SK-N-SH (cell line): ENCODE data around the gene PTPRC. TPM values are rescaled to one million over a fixed set of nuclear protein-coding genes. Genes with fewer than 3 reads are reported as not detected.

Experiments used
- CTCF ChIA-PET: fragments of 300-600, 350-600 bp; formaldehyde crosslinking; extraction: SDS; loops from one replicate; lab custom pipeline; 2021; lab: Yijun Ruan, JAX
- POLR2A ChIA-PET: fragments of 350-600 bp; sonication (Branson Sonifier 250); formaldehyde crosslinking; extraction: SDS; loops from one replicate; lab custom pipeline; 2020; ENCODE audit warnings: antibody characterized with exemption, inconsistent platforms; lab: Yijun Ruan, JAX
- DNase-seq: peaks from one replicate; pipeline ENCODE4 v3.0.0; 2012
- H2AFZ ChIP-seq: fragments of 200-600 bp; sonication (generic); 2 replicates; pipeline ENCODE4 v1.8.1; 2016; ENCODE audit warnings: antibody characterized with exemption, mild to moderate bottlenecking, low read depth
- H3F3A ChIP-seq: fragments of 200-600 bp; sonication (generic); replicated peaks from 2 replicates; pipeline ENCODE3; 2016; ENCODE audit warnings: antibody characterized with exemption, mild to moderate bottlenecking; ENCODE audit not compliant: insufficient read depth
- H3K27ac ChIP-seq, 2 experiments: fragments of 200-500 bp in 1 of 2; fragments of 200-600 bp in 1 of 2; sonication (Bioruptor generic) in 1 of 2; sonication (generic), shearing (Covaris generic) in 1 of 2; 2 replicates each; pipeline versions ENCODE4 v1.5.1 to v1.6.1; 2014 to 2016; ENCODE audit warnings: low read depth in 2 of 2, inconsistent platforms in 1 of 2, low read length in 1 of 2, mild to moderate bottlenecking in 1 of 2, mixed read lengths in 1 of 2
- H3K27me3 ChIP-seq: fragments of 200-600 bp; sonication (generic), shearing (Covaris generic); 2 replicates; pipeline ENCODE4 v1.6.1; 2016; ENCODE audit warnings: mixed run types; ENCODE audit not compliant: insufficient read depth
- H3K36me3 ChIP-seq, 2 experiments: fragments of 200-500 bp in 1 of 2; fragments of 200-600 bp in 1 of 2; sonication (Bioruptor generic) in 1 of 2; sonication (generic) in 1 of 2; replicated peaks in 1 of 2; 2 replicates each; pipeline versions ENCODE3 to v1.5.1; 2014 to 2016; ENCODE audit warnings: low read length in 1 of 2, mild to moderate bottlenecking in 1 of 2; ENCODE audit not compliant: insufficient read depth in 2 of 2, control insufficient read depth in 1 of 2
- H3K4me1 ChIP-seq, 2 experiments: fragments of 200-500 bp in 1 of 2; fragments of 200-600 bp in 1 of 2; sonication (Bioruptor generic) in 1 of 2; sonication (generic), shearing (Covaris generic) in 1 of 2; 2 replicates each; pipeline versions ENCODE4 v1.5.1 to v1.6.1; 2014 to 2016; ENCODE audit warnings: low read depth in 1 of 2, low read length in 1 of 2, mixed run types in 1 of 2; ENCODE audit not compliant: insufficient read depth in 2 of 2, control insufficient read depth in 1 of 2
- H3K4me2 ChIP-seq: fragments of 200-600 bp; sonication (generic), shearing (Covaris generic); 2 replicates; pipeline ENCODE4 v1.6.1; 2017; ENCODE audit warnings: mixed run types
- H3K4me3 ChIP-seq, 2 experiments: fragments of 200-500 bp in 1 of 2; fragments of 200-600 bp in 1 of 2; sonication (Bioruptor generic) in 1 of 2; sonication (generic), shearing (Covaris generic) in 1 of 2; 2 replicates each; pipeline versions ENCODE4 v1.5.1 to v1.8.1; 2014 to 2016; ENCODE audit warnings: low read depth in 2 of 2, inconsistent platforms in 1 of 2, low read length in 1 of 2, mild to moderate bottlenecking in 1 of 2, mixed read lengths in 1 of 2, moderate library complexity in 1 of 2
- H3K79me2 ChIP-seq: fragments of 200-600 bp; sonication (generic); 2 replicates; pipeline ENCODE4 v1.8.1; 2017; ENCODE audit warnings: mild to moderate bottlenecking; ENCODE audit not compliant: insufficient read depth
- H3K9ac ChIP-seq: fragments of 200-600 bp; sonication (generic); 2 replicates; pipeline ENCODE4 v1.6.1; 2017; ENCODE audit warnings: mixed run types
- H3K9me2 ChIP-seq: fragments of 200-600 bp; sonication (generic); 2 replicates; pipeline ENCODE4 v1.6.1; 2017; ENCODE audit warnings: mixed run types
- H3K9me3 ChIP-seq: fragments of 200-600 bp; sonication (generic); 2 replicates; pipeline ENCODE4 v1.6.1; 2017; ENCODE audit warnings: mixed run types, mild to moderate bottlenecking, moderate library complexity
- H4K20me1 ChIP-seq: fragments of 200-600 bp; sonication (generic); 2 replicates; pipeline ENCODE4 v1.6.1; 2017; ENCODE audit warnings: mild to moderate bottlenecking, mixed run types; ENCODE audit not compliant: insufficient read depth
- FOXJ3 ChIP-seq: sonication (generic); formaldehyde crosslinking; IDR thresholded peaks from 2 replicates; pipeline ENCODE4 v1.5.1; 2020; ENCODE audit warnings: mild to moderate bottlenecking, missing genetic modification reagents
- FOXM1 ChIP-seq: IDR thresholded peaks from 2 replicates; pipeline ENCODE4 v1.4.0; 2012; ENCODE audit warnings: low read depth, mild to moderate bottlenecking
- JUND ChIP-seq: IDR thresholded peaks from 2 replicates; pipeline ENCODE4 v1.4.0; 2012
- NFIC ChIP-seq: IDR thresholded peaks from 2 replicates; pipeline ENCODE4 v1.4.0; 2012; ENCODE audit warnings: borderline replicate concordance
- POLR2AphosphoS5 ChIP-seq: IDR thresholded peaks from 2 replicates; pipeline ENCODE4 v1.6.1; 2012; ENCODE audit warnings: low read depth, low read length
- RAD21 ChIP-seq: IDR thresholded peaks from 2 replicates; pipeline ENCODE4 v1.6.1; 2012; ENCODE audit warnings: mild to moderate bottlenecking, low read length
- RXRA ChIP-seq: IDR thresholded peaks from 2 replicates; pipeline ENCODE4 v1.4.0; 2012; ENCODE audit warnings: low read depth, mild to moderate bottlenecking, borderline replicate concordance
- SIN3A ChIP-seq: IDR thresholded peaks from 2 replicates; pipeline ENCODE4 v1.6.1; 2012; ENCODE audit warnings: low read depth, mild to moderate bottlenecking, low read length, moderate library complexity, borderline replicate concordance
- SMC3 ChIP-seq: IDR thresholded peaks from 2 replicates; pipeline ENCODE4 v1.6.1; 2012; ENCODE audit warnings: low read depth, low read length, improper control_type of control experiment
- TCF12 ChIP-seq: IDR thresholded peaks from 2 replicates; pipeline ENCODE4 v1.4.0; 2012
- WGBS: methylation state at CpG from one replicate; pipeline ENCODE4 v1.1.6; 2017; ENCODE audit warnings: low lambda C conversion rate; 5-methylcytosine and 5-hydroxymethylcytosine counted together
- polyA plus RNA-seq, 3 experiments: library from polyadenylated mRNA; depleted of rRNA; stranded (reverse); fragments of >200 nt; gene quantifications; 2 replicates each; pipeline ENCODE4 v1.2.3, GENCODE V29; 2012
- TF ChIP-seq, protein P1 (sequence below): fragments of 150-350 bp; IDR thresholded peaks from 2 replicates; pipeline ENCODE4 v1.6.1; 2016; ENCODE audit warnings: mild to moderate bottlenecking, low read depth, low read length
- TF ChIP-seq, protein P2 (sequence below): IDR thresholded peaks from 2 replicates; pipeline ENCODE4 v1.4.0; 2012; ENCODE audit warnings: low read depth, borderline replicate concordance
- TF ChIP-seq, protein P3 (sequence below): IDR thresholded peaks from 2 replicates; pipeline ENCODE4 v1.4.0; 2012; ENCODE audit warnings: low read depth
- TF ChIP-seq, protein P4 (sequence below): fragments of 150-350 bp; IDR thresholded peaks from 2 replicates; pipeline ENCODE4 v1.6.1; 2017; ENCODE audit warnings: antibody characterized with exemption, low read length, low read depth, borderline replicate concordance
- TF ChIP-seq, protein P5 (sequence below): fragments of 200-600 bp; sonication (generic); IDR thresholded peaks from 2 replicates; pipeline ENCODE4 v1.6.1; 2017; ENCODE audit warnings: antibody characterized with exemption, mild to moderate bottlenecking, moderate library complexity

The PTPRC gene
- polyA plus RNA-seq, 1 of the 3 experiments (the other 2 are of a cell fraction): 0.03 TPM

DNA sequence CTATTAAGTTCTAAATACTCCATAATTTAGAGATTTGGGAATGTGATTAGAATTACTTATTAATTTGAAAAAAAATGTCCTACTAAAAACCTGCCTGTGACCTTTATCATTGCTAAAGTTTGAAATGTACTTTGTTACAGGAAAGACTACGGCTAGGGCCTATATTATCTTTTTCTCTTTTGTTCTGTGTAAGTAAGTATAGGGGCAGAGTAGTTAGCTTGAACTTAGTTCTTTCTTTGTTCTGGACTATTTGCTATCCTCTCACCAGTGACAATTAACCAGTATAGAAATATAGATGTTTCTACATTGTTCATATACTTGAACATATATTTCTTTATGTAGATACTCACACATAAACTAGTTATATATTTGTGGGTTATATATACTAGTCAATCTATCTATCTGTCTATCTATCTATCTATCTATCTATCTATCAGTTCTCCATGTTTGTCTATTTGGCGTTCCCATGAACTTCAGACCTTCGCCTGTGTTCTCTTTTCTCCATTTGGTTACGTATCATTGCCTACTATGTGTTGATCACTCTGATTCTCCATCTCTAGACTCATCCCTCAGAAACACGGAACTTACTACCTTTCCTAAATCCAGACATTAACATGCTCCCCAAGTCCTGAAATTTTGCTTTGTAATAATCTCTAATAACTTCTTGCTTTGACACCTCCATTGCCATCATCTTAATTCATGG is 3.3 kb downstream of the PTPRC start:
- H3K27me3 ChIP-seq: no peaks in the 10 kb centered on the region
- CTCF ChIA-PET: interaction anchor here (0.6 kb wide), 1 partner anchor 15 kb away, joined by 3 read pairs; no protein-coding TSS in a partner anchor
- H3K4me3 ChIP-seq: no peak overlapping the region
- H3K79me2 ChIP-seq: no peaks in the 10 kb centered on the region
- no peaks in the 10 kb centered on the region for H3K36me3 ChIP-seq
- TF ChIP-seq, protein P1, sequence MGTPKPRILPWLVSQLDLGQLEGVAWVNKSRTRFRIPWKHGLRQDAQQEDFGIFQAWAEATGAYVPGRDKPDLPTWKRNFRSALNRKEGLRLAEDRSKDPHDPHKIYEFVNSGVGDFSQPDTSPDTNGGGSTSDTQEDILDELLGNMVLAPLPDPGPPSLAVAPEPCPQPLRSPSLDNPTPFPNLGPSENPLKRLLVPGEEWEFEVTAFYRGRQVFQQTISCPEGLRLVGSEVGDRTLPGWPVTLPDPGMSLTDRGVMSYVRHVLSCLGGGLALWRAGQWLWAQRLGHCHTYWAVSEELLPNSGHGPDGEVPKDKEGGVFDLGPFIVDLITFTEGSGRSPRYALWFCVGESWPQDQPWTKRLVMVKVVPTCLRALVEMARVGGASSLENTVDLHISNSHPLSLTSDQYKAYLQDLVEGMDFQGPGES: no peak
- TF ChIP-seq TCF12 (no peak), JUND (no peak), FOXJ3 (CRISPR knock-in tag) (no peak), RAD21 (no peak), RXRA (no peak), FOXM1 (no peak), SIN3A (no peak), SMC3 (no peak), POLR2AphosphoS5 (no peak), NFIC (no peak)
- TF ChIP-seq, protein P2, sequence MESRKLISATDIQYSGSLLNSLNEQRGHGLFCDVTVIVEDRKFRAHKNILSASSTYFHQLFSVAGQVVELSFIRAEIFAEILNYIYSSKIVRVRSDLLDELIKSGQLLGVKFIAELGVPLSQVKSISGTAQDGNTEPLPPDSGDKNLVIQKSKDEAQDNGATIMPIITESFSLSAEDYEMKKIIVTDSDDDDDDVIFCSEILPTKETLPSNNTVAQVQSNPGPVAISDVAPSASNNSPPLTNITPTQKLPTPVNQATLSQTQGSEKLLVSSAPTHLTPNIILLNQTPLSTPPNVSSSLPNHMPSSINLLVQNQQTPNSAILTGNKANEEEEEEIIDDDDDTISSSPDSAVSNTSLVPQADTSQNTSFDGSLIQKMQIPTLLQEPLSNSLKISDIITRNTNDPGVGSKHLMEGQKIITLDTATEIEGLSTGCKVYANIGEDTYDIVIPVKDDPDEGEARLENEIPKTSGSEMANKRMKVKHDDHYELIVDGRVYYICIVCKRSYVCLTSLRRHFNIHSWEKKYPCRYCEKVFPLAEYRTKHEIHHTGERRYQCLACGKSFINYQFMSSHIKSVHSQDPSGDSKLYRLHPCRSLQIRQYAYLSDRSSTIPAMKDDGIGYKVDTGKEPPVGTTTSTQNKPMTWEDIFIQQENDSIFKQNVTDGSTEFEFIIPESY: no peak
- TF ChIP-seq, protein P3, sequence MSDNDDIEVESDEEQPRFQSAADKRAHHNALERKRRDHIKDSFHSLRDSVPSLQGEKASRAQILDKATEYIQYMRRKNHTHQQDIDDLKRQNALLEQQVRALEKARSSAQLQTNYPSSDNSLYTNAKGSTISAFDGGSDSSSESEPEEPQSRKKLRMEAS: no peak
- TF ChIP-seq, protein P4, sequence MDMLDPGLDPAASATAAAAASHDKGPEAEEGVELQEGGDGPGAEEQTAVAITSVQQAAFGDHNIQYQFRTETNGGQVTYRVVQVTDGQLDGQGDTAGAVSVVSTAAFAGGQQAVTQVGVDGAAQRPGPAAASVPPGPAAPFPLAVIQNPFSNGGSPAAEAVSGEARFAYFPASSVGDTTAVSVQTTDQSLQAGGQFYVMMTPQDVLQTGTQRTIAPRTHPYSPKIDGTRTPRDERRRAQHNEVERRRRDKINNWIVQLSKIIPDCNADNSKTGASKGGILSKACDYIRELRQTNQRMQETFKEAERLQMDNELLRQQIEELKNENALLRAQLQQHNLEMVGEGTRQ: no peak
- TF ChIP-seq, protein P5, sequence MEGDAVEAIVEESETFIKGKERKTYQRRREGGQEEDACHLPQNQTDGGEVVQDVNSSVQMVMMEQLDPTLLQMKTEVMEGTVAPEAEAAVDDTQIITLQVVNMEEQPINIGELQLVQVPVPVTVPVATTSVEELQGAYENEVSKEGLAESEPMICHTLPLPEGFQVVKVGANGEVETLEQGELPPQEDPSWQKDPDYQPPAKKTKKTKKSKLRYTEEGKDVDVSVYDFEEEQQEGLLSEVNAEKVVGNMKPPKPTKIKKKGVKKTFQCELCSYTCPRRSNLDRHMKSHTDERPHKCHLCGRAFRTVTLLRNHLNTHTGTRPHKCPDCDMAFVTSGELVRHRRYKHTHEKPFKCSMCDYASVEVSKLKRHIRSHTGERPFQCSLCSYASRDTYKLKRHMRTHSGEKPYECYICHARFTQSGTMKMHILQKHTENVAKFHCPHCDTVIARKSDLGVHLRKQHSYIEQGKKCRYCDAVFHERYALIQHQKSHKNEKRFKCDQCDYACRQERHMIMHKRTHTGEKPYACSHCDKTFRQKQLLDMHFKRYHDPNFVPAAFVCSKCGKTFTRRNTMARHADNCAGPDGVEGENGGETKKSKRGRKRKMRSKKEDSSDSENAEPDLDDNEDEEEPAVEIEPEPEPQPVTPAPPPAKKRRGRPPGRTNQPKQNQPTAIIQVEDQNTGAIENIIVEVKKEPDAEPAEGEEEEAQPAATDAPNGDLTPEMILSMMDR: no peak
- TF ChIP-seq, all 33 proteins: peak for 0
- peak overlapping the region in 1 of 2 experiments; percentile 40; a peak in 2 of 4 replicates for H3K27ac ChIP-seq
- no peak for DNase-seq
- 92% methylated on average over 5 of the region's 5 CpGs for WGBS
- peaks cover 0 to 9% of the 10 kb centered on the region in 2 experiments; a peak in 1 of 4 replicates for H3K4me1 ChIP-seq
- POLR2A ChIA-PET: no interaction called here
- no peak overlapping the region for H3K4me2 ChIP-seq
- H4K20me1 ChIP-seq: no peaks in the 10 kb centered on the region
- no peak overlapping the region for H2AFZ ChIP-seq
- H3K9me3 ChIP-seq: peaks cover 6% of the 10 kb centered on the region; the same call in 1 of the 2 replicates
- H3F3A ChIP-seq: peaks cover 6% of the 10 kb centered on the region
- H3K9me2 ChIP-seq: no peaks in the 10 kb centered on the region
- H3K9ac ChIP-seq: no peak overlapping the region
